Activated naive CD8-positive, alpha-beta T cell treated with anti-CD3 and anti-CD28 coated beads, Interleukin-2, amount 10 ng/mL, durations not matched to agents 7 days and 5 days (primary cell): Measurements from ENCODE around the gene C14orf180. TPM values are rescaled to one million over a fixed set of nuclear protein-coding genes. Genes with fewer than 3 reads are reported as not detected.

ENCODE experiments used
- ATAC-seq: fragments of 150-1000 bp; cut with Tn5 transposase; one replicate; pipeline ENCODE4 v1.10.0; 2021; ENCODE audit warnings: low read depth, moderate library complexity
- POLR2A ChIA-PET: fragments of 350-600 bp; sonication (Branson Sonifier 250); formaldehyde crosslinking; loops from one replicate; lab custom pipeline; 2021; ENCODE audit warnings: antibody characterized with exemption; lab: Charles Lee
- DNase-seq: peaks from one replicate; pipeline ENCODE4 v3.0.0; 2021
- H3K27ac Mint-ChIP-seq: one replicate; pipeline ENCODE4 v1.8.0; 2022; ENCODE audit warnings: mild to moderate bottlenecking, mixed read lengths
- H3K27me3 Mint-ChIP-seq: one replicate; pipeline ENCODE4 v1.8.0; 2022; ENCODE audit warnings: mild to moderate bottlenecking, moderate library complexity, mixed read lengths
- H3K36me3 Mint-ChIP-seq: one replicate; pipeline ENCODE4 v1.8.0; 2021; ENCODE audit warnings: mild to moderate bottlenecking, mixed read lengths
- H3K4me1 Mint-ChIP-seq: one replicate; pipeline ENCODE4 v1.8.0; 2021; ENCODE audit warnings: mixed read lengths
- H3K4me3 Mint-ChIP-seq: one replicate; pipeline ENCODE4 v1.8.0; 2022; ENCODE audit warnings: mild to moderate bottlenecking, moderate library complexity, mixed read lengths
- H3K9me3 Mint-ChIP-seq: one replicate; pipeline ENCODE4 v1.8.0; 2021; ENCODE audit warnings: mixed read lengths
- total RNA-seq, 2 experiments: library from RNA; stranded (reverse); gene quantifications; one replicate each; pipeline ENCODE4 v1.2.3, GENCODE V29; 2021

The C14orf180 gene
- total RNA-seq, 2 experiments from 2014 or later: not detected

DNA sequence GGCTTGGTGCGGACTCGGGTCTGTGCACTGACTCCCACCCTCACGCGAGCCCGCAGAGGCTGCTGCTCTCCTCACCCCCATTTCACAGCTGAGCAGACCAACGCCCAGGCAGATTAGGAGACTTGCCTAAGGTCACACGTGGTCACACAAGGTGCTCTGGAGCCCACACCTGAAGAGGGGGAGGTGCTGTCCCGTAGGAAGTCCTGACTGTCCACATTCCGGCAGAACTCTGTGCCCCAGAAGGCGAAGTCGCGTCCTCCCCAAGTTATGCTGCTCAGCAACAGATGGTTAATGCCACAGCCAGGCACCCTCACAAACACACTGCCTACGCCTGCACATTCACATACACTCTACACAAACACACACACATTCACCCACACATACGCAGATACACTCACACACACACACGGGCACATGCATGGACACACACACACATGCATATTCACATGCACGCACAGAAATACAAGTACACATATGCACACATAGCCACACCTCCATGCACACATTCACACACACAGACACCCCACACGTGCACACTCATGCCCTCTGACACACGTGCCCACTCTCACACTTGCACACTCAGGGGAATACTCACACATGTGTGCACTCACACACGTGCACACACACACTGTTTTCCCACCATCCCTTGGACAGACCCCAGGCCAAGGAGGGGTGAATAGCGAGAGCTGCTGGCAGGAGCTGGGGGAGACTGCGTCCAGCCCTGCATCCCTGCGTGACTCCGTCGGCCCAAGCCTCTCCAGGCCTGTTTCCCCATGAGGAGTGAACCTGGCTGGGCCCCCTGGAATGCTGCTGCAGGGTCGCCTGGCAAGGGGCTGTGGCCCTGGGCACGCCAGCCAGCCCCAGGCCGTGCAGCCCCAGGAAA is 4.1 kb downstream of the C14orf180 start:
- no peak overlapping the region for H3K27ac Mint-ChIP-seq
- ATAC-seq: no peak
- H3K4me3 Mint-ChIP-seq: no peak overlapping the region
- no peaks in the 10 kb centered on the region for H3K27me3 Mint-ChIP-seq
- no peaks in the 10 kb centered on the region for H3K4me1 Mint-ChIP-seq
- no peak for DNase-seq
- POLR2A ChIA-PET: no interaction called here
- H3K36me3 Mint-ChIP-seq: no peaks in the 10 kb centered on the region
- no peaks in the 10 kb centered on the region for H3K9me3 Mint-ChIP-seq

DNA sequence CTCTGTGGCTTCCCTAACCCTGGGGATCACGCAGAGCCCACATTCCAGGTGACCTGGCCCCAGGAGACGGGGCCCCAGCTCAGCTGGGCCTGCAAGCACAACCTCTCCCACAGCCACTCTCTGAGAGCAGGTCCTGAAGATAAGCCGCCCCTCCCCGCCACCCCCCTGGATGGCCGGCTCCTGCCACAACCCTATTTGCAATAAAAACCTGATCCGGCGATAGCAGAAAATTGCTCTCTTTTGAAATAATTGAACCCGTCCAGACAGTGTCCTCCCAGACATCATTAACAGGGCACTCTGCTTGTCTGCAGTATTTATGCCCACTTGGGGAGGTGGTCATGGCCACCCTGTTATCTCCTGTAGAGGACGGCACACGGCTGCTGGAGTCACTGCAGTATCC is 5.0 kb downstream of the C14orf180 start:
- POLR2A ChIA-PET: no interaction called here
- no peak overlapping the region for H3K4me3 Mint-ChIP-seq
- no peak for ATAC-seq

DNA sequence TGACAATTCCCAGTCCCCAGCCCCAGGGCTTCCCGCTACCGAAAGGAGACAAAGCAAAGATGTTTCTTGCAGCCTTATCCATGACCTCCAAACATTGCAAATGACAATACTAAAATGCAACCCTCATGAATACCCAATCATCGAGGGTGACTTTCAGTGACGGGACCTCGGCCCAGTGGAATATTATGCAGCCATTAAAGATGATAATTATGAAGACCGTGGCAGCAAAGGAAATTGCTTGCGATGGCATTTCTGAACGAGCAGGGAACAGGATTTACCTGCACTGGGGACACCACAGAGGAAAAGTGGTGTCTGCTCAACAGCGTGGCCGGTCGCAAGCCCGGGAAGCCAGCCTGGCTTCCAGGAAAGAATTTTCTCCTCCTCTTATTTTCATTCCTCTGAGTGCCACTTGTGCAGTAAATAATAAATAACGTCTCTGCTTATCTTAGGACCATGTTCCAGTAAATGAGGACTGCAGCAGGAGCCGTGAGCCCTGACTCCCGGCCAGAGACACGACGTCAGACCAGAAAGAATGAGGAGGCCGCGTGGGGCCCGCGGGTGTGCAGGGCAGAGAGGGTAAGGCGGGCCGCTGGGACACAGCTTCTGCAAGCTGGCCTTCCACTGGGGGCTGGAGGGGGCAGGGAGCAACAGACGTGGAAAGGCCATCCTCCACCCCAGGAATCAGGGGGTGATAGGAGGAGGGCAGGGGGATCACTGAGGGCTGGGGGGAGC is 6.6 kb downstream of the C14orf180 start:
- DNase-seq (no peak), ATAC-seq (no peak)
- H3K27ac Mint-ChIP-seq: no peak overlapping the region
- no peaks in the 10 kb centered on the region for H3K9me3 Mint-ChIP-seq
- H3K36me3 Mint-ChIP-seq: no peaks in the 10 kb centered on the region
- POLR2A ChIA-PET: interaction anchor here (0.6 kb wide), 1 partner anchor 16 kb away, joined by 4 read pairs; no protein-coding TSS in a partner anchor
- no peak overlapping the region for H3K4me3 Mint-ChIP-seq
- H3K4me1 Mint-ChIP-seq: no peaks in the 10 kb centered on the region
- no peaks in the 10 kb centered on the region for H3K27me3 Mint-ChIP-seq

More for the DNA sequence above, 5.0 kb downstream of the C14orf180 start:
- Mint-ChIP-seq H3K36me3 (no peaks in the 10 kb centered on the region), H3K9me3 (no peaks in the 10 kb centered on the region), H3K27ac (no peak overlapping the region), H3K4me1 (no peaks in the 10 kb centered on the region), H3K27me3 (no peaks in the 10 kb centered on the region)
- no peak for DNase-seq

DNA sequence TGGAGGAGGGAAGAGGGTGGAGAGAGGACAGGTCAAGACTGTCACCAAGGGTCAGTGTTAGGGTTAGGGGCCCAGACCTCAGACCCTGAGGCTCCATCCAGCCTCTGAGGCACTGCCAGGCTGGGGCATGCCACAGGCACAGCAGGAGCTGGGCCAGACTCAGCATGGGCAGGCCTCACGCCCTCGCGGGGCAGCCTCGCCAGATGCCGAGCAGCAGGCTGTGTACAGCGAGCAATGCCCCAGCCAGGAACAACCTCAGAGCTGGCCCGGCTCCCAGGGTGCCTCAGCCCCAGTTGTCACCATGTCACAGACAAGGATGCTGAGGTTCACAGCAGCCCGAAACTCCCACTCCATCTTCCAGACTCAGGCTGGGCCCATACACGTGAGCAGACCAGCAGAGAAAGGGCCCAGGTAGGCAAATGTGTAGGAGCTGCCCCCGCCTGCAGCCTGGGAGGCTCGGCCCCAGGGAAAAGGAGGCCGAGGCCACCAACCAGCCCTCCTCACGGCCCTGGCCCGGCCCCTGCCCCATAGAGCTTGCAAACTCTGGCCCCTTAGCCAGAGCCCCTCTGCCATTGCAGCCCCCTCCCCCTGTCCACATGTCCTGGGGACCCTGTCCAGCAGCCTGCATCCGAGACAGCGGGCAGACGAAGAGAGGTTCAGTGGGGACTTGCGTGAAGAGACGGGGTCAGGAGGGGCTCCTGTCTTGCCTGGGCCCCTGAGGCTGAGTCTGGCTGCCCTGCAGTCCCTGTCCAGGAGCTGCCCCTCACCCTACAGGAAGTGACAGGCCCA is 7.5 kb downstream of the C14orf180 start:
- H3K27ac Mint-ChIP-seq: no peak overlapping the region
- ATAC-seq: no peak
- no peaks in the 10 kb centered on the region for H3K4me1 Mint-ChIP-seq
- H3K9me3 Mint-ChIP-seq: no peaks in the 10 kb centered on the region
- POLR2A ChIA-PET: no interaction called here
- DNase-seq: no peak
- no peaks in the 10 kb centered on the region for H3K36me3 Mint-ChIP-seq
- H3K4me3 Mint-ChIP-seq: no peak overlapping the region
- H3K27me3 Mint-ChIP-seq: no peaks in the 10 kb centered on the region

DNA sequence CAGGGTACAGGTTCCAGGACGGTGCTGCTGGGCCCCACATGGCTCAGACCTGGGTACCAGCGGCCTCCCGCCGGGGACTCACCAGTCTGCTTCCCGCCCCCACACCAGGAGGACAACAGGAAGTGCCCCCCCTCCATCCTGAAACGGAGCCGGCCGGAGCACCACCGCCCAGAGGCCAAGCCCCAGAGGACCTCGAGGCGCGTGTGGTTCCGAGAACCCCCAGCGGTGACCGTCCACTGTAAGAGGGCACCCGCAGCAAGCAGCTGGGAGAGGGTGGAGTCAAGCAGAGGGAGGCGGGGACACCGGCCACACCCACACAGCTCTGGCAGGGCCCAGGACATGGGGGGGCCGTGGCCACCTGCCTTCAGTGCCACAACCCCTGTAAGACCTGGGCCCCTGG is 8.1 kb downstream of the C14orf180 start:
- DNase-seq: no peak
- no peak for ATAC-seq
- Mint-ChIP-seq H3K27ac (no peak overlapping the region), H3K4me3 (no peak overlapping the region), H3K27me3 (no peaks in the 10 kb centered on the region), H3K9me3 (no peaks in the 10 kb centered on the region), H3K4me1 (no peaks in the 10 kb centered on the region), H3K36me3 (no peaks in the 10 kb centered on the region)
- POLR2A ChIA-PET: no interaction called here

DNA sequence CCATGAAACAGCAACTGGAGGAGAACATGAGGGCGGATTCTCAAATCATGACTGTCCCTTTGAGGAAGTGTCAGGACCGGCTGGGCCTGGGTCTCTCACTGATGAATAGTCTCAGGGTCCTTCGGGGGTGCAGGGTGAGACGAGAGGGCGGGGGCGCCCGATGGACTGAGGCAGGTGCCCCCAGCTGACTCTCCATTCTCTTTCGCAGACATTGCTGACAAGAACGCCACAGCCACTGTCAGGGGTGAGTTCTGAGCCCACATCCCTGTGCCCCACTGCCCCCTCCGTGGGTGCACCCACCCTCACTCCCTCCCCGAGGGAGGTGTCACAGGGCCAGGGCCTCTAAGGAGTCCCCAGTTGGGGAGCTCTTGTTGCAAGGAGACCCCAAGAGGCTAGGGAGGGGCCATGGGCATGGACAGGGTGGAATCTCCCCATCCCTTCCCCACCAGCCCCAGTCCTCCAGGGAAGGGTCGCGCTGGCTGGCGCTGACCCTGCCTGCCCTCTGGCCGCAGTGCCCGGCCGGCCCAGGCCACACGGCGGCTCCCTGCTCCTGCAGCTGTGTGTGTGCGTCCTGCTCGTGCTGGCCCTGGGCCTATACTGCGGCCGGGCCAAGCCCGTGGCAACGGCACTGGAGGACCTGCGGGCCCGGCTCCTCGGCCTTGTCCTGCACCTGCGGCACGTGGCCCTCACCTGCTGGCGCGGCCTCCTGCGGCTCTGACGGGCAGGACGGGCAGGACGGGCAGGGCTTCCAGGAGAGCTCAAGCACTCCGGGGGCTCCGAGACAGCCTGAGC is 8.7 kb downstream of the C14orf180 start:
- Mint-ChIP-seq H3K4me1 (no peaks in the 10 kb centered on the region), H3K27ac (no peak overlapping the region), H3K9me3 (no peaks in the 10 kb centered on the region), H3K4me3 (no peak overlapping the region), H3K36me3 (no peaks in the 10 kb centered on the region), H3K27me3 (no peaks in the 10 kb centered on the region)
- DNase-seq (no peak), ATAC-seq (no peak)
- POLR2A ChIA-PET: no interaction called here

DNA sequence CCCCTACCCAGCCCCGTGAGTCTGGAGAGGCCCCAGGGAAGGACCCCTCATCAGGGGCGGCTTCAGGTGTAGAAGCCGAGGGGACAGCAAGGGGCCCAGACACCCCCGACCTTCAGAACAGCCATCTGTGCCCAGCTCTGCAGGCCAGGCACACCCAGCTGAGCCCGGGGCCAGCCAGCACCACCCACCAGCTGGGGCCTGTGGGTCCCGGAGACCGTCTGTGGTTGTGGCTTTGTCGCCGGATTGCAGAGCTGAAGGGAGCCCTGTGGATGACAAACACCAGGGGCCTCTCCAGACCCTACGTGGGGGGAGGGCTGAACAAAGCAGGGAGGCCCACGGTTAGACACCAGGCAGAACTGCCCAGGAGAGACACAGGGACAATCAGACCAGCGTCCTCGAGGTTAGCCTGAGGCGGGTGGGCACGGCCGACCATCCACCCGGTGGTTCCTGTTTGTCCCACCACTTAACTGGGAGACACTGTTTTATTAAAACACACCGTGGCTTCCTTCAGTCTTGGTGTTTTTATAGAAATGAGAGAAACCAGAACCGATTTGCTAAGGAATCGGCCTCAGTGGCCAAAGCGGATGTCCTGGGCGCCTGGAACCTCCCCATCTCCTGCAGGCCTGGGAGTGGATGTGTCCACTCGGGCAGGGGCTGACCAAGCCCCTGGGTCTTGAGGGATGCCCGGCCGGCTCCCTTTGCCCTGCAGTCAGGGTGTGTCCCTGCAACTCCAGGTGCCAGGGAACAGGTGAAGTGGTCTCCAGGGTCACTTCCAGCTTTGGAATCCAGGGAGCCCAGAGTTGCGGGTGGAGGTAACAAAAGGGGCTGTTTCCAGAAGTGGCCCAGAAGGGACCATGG is 10.0 kb downstream of the C14orf180 start:
- POLR2A ChIA-PET: no interaction called here
- no peaks in the 10 kb centered on the region for H3K4me1 Mint-ChIP-seq
- no peaks in the 10 kb centered on the region for H3K27me3 Mint-ChIP-seq
- no peaks in the 10 kb centered on the region for H3K9me3 Mint-ChIP-seq
- ATAC-seq (no peak), DNase-seq (no peak)
- H3K4me3 Mint-ChIP-seq: no peak overlapping the region
- no peak overlapping the region for H3K27ac Mint-ChIP-seq
- no peaks in the 10 kb centered on the region for H3K36me3 Mint-ChIP-seq

DNA sequence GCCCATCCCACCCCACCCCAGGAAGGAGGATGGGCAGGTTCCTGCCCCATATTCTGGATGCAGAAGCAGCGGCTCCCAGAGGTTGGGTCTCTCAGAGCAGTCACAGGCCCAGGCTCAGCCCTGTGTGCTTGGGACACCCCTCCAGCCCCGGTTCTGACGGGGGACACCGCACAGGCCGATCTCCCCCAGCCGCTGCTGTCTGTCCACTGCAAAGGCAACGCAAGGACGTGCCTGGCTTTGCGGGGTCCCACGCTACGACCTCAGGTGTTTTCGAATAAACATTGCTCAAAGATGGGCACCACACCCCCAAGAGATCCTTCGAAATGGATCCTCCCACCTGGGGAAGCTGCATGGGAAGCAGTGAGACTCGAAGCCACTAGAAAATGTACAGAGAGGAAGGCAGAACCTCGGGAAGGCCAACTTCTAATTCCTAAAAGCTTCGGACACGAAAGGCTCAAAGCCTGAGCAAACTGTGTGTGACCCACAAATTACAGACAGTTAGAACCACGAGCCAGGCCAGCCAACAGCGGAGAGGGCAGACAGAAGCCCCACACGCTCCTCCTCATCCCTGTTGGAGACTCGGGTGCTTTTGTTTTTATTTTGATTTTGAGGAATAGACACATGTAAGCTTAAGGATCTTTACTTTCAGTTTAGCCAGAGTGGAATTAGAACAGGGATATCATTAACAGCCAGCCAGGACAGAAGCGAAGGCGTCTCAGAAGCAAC is 10.8 kb downstream of the C14orf180 start:
- DNase-seq (no peak), ATAC-seq (no peak)
- Mint-ChIP-seq H3K36me3 (no peaks in the 10 kb centered on the region), H3K9me3 (no peaks in the 10 kb centered on the region), H3K27me3 (no peaks in the 10 kb centered on the region), H3K4me3 (no peak overlapping the region), H3K4me1 (no peaks in the 10 kb centered on the region), H3K27ac (no peak overlapping the region)
- POLR2A ChIA-PET: no interaction called here

DNA sequence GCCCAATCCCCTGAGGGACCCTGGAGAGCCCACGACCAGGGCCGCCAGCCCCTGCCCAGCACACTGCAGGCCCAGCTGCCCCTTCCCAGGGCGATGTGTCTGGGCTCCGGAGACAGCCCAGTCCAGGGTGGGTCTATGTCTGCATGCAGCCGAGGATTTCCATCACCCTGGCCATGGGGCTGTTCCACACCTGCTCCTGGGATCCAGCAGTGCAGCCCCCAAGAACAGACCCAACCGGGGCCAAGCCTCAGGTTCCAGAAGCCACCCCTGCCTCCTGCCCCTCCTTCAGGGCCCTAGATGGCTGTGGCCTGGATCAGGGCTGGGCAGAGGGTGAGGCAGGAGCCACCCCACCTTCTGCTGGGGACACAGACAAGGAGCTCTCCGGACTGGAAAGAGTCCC is 11.5 kb downstream of the C14orf180 start:
- Mint-ChIP-seq H3K27ac (no peak overlapping the region), H3K27me3 (no peaks in the 10 kb centered on the region), H3K9me3 (no peaks in the 10 kb centered on the region), H3K36me3 (no peaks in the 10 kb centered on the region), H3K4me3 (no peak overlapping the region), H3K4me1 (no peaks in the 10 kb centered on the region)
- POLR2A ChIA-PET: no interaction called here
- DNase-seq: no peak
- no peak for ATAC-seq

DNA sequence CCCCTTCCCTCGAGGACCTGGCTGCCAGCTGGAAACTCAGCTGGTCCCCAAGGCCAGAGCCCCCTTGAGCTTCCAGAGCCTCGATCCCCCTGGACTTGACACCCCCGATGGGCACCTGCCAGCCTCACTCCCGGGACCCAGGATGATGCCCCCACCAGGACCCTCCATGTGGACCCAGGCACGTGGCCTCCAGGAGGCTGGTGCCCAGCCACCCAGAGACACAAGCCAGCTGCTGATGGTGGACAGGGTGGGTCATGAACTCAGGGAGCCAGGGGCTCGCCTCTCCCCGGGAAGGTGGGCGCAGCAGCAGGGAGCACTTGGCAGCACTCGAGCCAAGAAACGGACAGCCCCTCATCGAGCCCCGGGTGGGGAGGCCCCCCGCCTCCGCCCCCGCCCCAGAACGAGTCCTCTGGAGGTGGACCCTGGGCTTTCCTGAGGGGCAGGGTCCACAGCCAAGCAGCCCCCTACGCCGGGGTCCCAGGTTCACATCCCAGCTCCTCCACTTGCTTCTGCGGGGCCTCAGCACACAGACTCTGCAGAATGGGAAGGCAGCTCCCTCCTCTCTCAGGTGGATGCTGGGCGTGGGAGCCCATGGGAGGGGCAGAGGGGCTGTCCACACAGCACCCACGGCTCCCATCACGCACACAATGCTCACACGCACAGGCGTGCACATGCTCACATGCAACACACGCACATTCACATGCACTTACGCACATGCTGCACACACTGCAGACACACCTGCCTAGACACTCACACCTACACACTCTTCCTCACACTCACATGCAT is 12.1 kb downstream of the C14orf180 start:
- no peak overlapping the region for H3K27ac Mint-ChIP-seq
- no peaks in the 10 kb centered on the region for H3K36me3 Mint-ChIP-seq

DNA sequence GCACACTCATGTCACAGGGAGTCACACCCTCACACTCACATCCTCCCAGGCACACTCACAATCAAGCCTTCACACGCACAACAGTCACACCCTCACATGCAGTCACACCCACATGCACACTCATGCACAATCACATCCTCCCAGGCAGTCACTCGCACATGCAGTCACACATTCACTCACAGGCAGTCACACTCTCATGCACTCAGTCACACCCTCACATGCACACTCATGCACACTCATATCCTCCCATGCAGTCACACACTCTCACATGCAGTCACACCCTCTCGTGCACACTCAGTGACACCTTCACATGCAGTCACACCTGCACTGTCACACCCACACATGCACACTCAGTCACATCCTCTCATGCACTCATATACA is 12.7 kb downstream of the C14orf180 start:
- DNase-seq (no peak), ATAC-seq (no peak)
- no peak overlapping the region for H3K27ac Mint-ChIP-seq
- H3K9me3 Mint-ChIP-seq: no peaks in the 10 kb centered on the region
- H3K36me3 Mint-ChIP-seq: no peaks in the 10 kb centered on the region
- H3K4me3 Mint-ChIP-seq: no peak overlapping the region
- no peaks in the 10 kb centered on the region for H3K4me1 Mint-ChIP-seq
- POLR2A ChIA-PET: no interaction called here
- no peaks in the 10 kb centered on the region for H3K27me3 Mint-ChIP-seq

More for the DNA sequence above, 12.1 kb downstream of the C14orf180 start:
- H3K4me3 Mint-ChIP-seq: no peak overlapping the region
- DNase-seq (no peak), ATAC-seq (no peak)
- POLR2A ChIA-PET: no interaction called here
- no peaks in the 10 kb centered on the region for H3K27me3 Mint-ChIP-seq
- no peaks in the 10 kb centered on the region for H3K4me1 Mint-ChIP-seq
- H3K9me3 Mint-ChIP-seq: no peaks in the 10 kb centered on the region
